HCT116 (cell line): ENCODE results near the gene TUT4.

Experiments used
- CTCF ChIP-seq, 3 experiments: fragments of 200-600 bp in 1 of 3; sonication (generic) in 1 of 3; IDR thresholded peaks in 2 of 3; conservative IDR thresholded peaks in 1 of 3; 2 replicates each; pipeline ENCODE4 v1.5.1; 2012 to 2017; ENCODE audit warnings: low read depth in 2 of 3, low read length in 2 of 3, antibody characterized with exemption in 1 of 3, borderline replicate concordance in 1 of 3, control low read depth in 1 of 3, mild to moderate bottlenecking in 1 of 3, mixed read lengths in 1 of 3, mixed run types in 1 of 3, moderate library complexity in 1 of 3; ENCODE audit not compliant: insufficient read depth in 1 of 3
- POLR2A ChIP-seq: IDR thresholded peaks from 2 replicates; pipeline ENCODE4 v1.7.0; 2011; ENCODE audit warnings: borderline replicate concordance; ENCODE audit not compliant: insufficient read depth, insufficient read length; ENCODE audit errors: extremely low read depth

GRCh38 chr1:52393174-52393573 is 159.7 kb downstream of the TUT4 start:
- TF ChIP-seq CTCF (IDR thresholded peaks at IDR 0.05 in 2 of 3, conservative IDR thresholded peaks at IDR 0.05 in 1 of 3; ENCODE audit: borderline replicate concordance in 1 of 3, insufficient read depth in 1 of 3, low read depth in 2 of 3, low read length in 2 of 3) = no peak
- TF ChIP-seq POLR2A = no peak
